GM12878 (cell line): ENCODE results near the gene C14orf119. TPM values are rescaled to one million over a fixed set of nuclear protein-coding genes. Genes with fewer than 3 reads are reported as not detected.

Experiments
- HSF1 ChIP-seq: fragments of 150-350 bp; IDR thresholded peaks from 2 replicates; pipeline ENCODE4 v1.6.1; 2014; ENCODE audit warnings: mild to moderate bottlenecking, low read depth, low read length
- RELB ChIP-seq: fragments of 450-650 bp; IDR thresholded peaks from 2 replicates; pipeline ENCODE4 v1.6.1; 2017; ENCODE audit warnings: low read depth, mild to moderate bottlenecking, moderate library complexity
- SMARCA5 ChIP-seq: fragments of 450-650 bp; IDR thresholded peaks from 2 replicates; pipeline ENCODE4 v1.6.1; 2017; ENCODE audit warnings: mild to moderate bottlenecking
- STAT3 ChIP-seq: IDR thresholded peaks from 2 replicates; pipeline ENCODE4 v1.6.1; 2011; ENCODE audit warnings: low read depth, low read length, improper control_type of control experiment
- SUPT20H ChIP-seq: IDR thresholded peaks from 2 replicates; pipeline ENCODE4 v1.6.1; 2011; ENCODE audit warnings: low read depth, mild to moderate bottlenecking, low read length, moderate library complexity, borderline replicate concordance; ENCODE audit not compliant: control insufficient read depth
- ZBED1 ChIP-seq: IDR thresholded peaks from 2 replicates; pipeline ENCODE4 v1.6.1; 2016; ENCODE audit warnings: borderline replicate concordance
- ZNF217 ChIP-seq: fragments of 450-650 bp; IDR thresholded peaks from 2 replicates; pipeline ENCODE4 v1.6.1; 2017; ENCODE audit warnings: antibody characterized with exemption, mild to moderate bottlenecking
- polyA plus RNA-seq, 11 experiments: library from polyadenylated mRNA; depleted of rRNA in 4 of 11; unstranded in 6 of 11; stranded (reverse) in 5 of 11; fragments of >200 nt; fragmentation: Nextera tagmentation in 4 of 11; fragmentation: Illumina TruSeq in 1 of 11; extraction: Ambion mirVana in 4 of 11; extraction: Trizol in 1 of 11; gene quantifications; 1 replicate in 1 of 11; 2 replicates in 10 of 11; pipeline versions ENCODE4 v1.2.1 to v1.2.3, GENCODE V29; 2011 to 2016; ENCODE audit warnings: inconsistent platforms in 2 of 11, missing spikeins in 2 of 11, low read depth in 1 of 11
- total RNA-seq, 4 experiments: library from RNA; depleted of rRNA in 3 of 4; stranded (reverse); fragments of >200 nt in 3 of 4; fragmentation: Illumina TruSeq in 1 of 4; extraction: Trizol in 1 of 4; gene quantifications; 2 replicates each; pipeline versions ENCODE4 v1.2.1 to v1.2.3, GENCODE V29; 2013 to 2021
- TF ChIP-seq, protein P1 (sequence below): IDR thresholded peaks from 2 replicates; pipeline ENCODE4 v1.6.1; 2012; ENCODE audit warnings: improper control_type of control experiment, low read depth, low read length; ENCODE audit not compliant: insufficient replicate concordance
- TF ChIP-seq, protein P2 (sequence below): fragments of 450-650 bp; IDR thresholded peaks from 2 replicates; pipeline ENCODE4 v1.6.1; 2017; ENCODE audit warnings: mild to moderate bottlenecking, moderate library complexity
- TF ChIP-seq, protein P3 (sequence below): fragments of 450-650 bp; IDR thresholded peaks from 2 replicates; pipeline ENCODE4 v1.6.1; 2016; ENCODE audit warnings: mild to moderate bottlenecking, moderate library complexity, borderline replicate concordance

C14orf119 gene
- total and polyA plus RNA-seq, 10 of the 15 experiments (the other 5 are each of a cell fraction or from before 2014, with no cell fraction given), result 32.3 to 228 (median 57.6) TPM

DNA sequence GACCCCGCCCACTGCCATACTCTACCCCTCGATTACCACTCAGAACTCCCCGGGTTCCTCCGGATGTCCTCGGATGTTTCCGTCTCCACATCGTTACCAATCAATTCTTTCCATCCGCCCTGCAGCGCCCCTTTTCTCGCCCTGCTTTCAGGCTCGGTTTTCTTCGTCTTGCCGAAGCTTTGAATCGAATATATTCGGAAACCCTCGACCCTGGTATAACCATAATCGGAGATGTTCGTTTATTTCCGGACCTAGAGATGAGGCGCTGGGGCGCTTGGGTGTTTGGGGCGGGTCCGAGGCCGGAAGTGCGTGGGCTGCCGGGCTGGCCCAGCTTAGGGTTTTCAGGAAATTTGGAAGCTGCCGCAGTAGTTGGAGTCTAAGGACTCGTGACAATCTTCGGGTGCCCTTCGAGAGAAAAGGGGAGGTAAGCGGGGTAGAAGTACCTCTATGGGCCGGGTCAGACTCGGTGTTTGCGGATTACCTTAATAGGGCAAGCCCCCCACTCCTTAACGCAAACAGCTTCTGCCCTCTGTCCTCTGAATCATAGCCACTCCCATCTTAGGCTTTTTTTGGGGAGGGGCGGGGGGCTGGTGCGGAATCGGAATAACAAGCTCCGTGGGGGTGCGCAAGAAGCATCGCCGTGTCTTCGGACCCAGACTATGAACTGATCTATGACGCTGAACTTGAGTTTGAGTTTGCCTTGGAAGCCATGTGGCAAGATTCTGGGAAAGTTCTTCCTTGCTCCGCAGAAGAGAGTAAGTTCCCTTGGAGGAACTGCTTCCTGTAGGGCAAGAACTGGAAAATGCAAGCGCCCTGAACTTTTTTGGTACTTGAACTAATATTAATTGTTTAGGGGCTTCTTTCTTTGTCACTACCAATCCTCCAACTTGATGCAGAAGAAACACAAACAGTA is at the start of gene C14orf119 (continued):
- TF ChIP-seq RELB, result peak; percentile 71
- no peak for TF ChIP-seq SMARCA5
- TF ChIP-seq, protein P1, sequence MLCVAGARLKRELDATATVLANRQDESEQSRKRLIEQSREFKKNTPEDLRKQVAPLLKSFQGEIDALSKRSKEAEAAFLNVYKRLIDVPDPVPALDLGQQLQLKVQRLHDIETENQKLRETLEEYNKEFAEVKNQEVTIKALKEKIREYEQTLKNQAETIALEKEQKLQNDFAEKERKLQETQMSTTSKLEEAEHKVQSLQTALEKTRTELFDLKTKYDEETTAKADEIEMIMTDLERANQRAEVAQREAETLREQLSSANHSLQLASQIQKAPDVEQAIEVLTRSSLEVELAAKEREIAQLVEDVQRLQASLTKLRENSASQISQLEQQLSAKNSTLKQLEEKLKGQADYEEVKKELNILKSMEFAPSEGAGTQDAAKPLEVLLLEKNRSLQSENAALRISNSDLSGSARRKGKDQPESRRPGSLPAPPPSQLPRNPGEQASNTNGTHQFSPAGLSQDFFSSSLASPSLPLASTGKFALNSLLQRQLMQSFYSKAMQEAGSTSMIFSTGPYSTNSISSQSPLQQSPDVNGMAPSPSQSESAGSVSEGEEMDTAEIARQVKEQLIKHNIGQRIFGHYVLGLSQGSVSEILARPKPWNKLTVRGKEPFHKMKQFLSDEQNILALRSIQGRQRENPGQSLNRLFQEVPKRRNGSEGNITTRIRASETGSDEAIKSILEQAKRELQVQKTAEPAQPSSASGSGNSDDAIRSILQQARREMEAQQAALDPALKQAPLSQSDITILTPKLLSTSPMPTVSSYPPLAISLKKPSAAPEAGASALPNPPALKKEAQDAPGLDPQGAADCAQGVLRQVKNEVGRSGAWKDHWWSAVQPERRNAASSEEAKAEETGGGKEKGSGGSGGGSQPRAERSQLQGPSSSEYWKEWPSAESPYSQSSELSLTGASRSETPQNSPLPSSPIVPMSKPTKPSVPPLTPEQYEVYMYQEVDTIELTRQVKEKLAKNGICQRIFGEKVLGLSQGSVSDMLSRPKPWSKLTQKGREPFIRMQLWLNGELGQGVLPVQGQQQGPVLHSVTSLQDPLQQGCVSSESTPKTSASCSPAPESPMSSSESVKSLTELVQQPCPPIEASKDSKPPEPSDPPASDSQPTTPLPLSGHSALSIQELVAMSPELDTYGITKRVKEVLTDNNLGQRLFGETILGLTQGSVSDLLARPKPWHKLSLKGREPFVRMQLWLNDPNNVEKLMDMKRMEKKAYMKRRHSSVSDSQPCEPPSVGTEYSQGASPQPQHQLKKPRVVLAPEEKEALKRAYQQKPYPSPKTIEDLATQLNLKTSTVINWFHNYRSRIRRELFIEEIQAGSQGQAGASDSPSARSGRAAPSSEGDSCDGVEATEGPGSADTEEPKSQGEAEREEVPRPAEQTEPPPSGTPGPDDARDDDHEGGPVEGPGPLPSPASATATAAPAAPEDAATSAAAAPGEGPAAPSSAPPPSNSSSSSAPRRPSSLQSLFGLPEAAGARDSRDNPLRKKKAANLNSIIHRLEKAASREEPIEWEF, result no peak
- TF ChIP-seq, protein P2, sequence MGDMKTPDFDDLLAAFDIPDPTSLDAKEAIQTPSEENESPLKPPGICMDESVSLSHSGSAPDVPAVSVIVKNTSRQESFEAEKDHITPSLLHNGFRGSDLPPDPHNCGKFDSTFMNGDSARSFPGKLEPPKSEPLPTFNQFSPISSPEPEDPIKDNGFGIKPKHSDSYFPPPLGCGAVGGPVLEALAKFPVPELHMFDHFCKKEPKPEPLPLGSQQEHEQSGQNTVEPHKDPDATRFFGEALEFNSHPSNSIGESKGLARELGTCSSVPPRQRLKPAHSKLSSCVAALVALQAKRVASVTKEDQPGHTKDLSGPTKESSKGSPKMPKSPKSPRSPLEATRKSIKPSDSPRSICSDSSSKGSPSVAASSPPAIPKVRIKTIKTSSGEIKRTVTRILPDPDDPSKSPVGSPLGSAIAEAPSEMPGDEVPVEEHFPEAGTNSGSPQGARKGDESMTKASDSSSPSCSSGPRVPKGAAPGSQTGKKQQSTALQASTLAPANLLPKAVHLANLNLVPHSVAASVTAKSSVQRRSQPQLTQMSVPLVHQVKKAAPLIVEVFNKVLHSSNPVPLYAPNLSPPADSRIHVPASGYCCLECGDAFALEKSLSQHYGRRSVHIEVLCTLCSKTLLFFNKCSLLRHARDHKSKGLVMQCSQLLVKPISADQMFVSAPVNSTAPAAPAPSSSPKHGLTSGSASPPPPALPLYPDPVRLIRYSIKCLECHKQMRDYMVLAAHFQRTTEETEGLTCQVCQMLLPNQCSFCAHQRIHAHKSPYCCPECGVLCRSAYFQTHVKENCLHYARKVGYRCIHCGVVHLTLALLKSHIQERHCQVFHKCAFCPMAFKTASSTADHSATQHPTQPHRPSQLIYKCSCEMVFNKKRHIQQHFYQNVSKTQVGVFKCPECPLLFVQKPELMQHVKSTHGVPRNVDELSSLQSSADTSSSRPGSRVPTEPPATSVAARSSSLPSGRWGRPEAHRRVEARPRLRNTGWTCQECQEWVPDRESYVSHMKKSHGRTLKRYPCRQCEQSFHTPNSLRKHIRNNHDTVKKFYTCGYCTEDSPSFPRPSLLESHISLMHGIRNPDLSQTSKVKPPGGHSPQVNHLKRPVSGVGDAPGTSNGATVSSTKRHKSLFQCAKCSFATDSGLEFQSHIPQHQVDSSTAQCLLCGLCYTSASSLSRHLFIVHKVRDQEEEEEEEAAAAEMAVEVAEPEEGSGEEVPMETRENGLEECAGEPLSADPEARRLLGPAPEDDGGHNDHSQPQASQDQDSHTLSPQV, result no peak
- TF ChIP-seq, protein P3, sequence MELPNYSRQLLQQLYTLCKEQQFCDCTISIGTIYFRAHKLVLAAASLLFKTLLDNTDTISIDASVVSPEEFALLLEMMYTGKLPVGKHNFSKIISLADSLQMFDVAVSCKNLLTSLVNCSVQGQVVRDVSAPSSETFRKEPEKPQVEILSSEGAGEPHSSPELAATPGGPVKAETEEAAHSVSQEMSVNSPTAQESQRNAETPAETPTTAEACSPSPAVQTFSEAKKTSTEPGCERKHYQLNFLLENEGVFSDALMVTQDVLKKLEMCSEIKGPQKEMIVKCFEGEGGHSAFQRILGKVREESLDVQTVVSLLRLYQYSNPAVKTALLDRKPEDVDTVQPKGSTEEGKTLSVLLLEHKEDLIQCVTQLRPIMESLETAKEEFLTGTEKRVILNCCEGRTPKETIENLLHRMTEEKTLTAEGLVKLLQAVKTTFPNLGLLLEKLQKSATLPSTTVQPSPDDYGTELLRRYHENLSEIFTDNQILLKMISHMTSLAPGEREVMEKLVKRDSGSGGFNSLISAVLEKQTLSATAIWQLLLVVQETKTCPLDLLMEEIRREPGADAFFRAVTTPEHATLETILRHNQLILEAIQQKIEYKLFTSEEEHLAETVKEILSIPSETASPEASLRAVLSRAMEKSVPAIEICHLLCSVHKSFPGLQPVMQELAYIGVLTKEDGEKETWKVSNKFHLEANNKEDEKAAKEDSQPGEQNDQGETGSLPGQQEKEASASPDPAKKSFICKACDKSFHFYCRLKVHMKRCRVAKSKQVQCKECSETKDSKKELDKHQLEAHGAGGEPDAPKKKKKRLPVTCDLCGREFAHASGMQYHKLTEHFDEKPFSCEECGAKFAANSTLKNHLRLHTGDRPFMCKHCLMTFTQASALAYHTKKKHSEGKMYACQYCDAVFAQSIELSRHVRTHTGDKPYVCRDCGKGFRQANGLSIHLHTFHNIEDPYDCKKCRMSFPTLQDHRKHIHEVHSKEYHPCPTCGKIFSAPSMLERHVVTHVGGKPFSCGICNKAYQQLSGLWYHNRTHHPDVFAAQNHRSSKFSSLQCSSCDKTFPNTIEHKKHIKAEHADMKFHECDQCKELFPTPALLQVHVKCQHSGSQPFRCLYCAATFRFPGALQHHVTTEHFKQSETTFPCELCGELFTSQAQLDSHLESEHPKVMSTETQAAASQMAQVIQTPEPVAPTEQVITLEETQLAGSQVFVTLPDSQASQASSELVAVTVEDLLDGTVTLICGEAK, result peak; percentile 70; the same call in 1 of the 2 replicates
- TF ChIP-seq ZNF217, result no peak
- TF ChIP-seq STAT3, result no peak
- no peak for TF ChIP-seq ZBED1
- no peak for TF ChIP-seq HSF1
- TF ChIP-seq SUPT20H, result no peak
